ENCODE measurements around the gene ADGRB2.

Gene ADGRB2

GRCh38 chr1:31782421-31783410 lies 18.6 kb upstream of the ADGRB2 start:
- no peak for DNase-seq

- no peak for DNase-seq
Observed at GRCh38 chr1:31781756-31782371, 17.7 kb upstream of the ADGRB2 start.

- no peak for DNase-seq
Observed at GRCh38 chr1:31781138-31781755, 17.1 kb upstream of the ADGRB2 start.

- DNase-seq: no peak
Observed at GRCh38 chr1:31780632-31781031, 16.5 kb upstream of the ADGRB2 start.

GRCh38 chr1:31779687-31780086 lies 15.5 kb upstream of the ADGRB2 start:
- no peak for DNase-seq

GRCh38 chr1:31778763-31779488 lies 14.8 kb upstream of the ADGRB2 start:
- no peak for DNase-seq

GRCh38 chr1:31776516-31776915 lies 12.4 kb upstream of the ADGRB2 start:
- no peak for DNase-seq

GRCh38 chr1:31776032-31776431 lies 11.9 kb upstream of the ADGRB2 start:
- DNase-seq: no peak

GRCh38 chr1:31775210-31775999 lies 11.3 kb upstream of the ADGRB2 start:
- DNase-seq: no peak

GRCh38 chr1:31774495-31774894 lies 10.4 kb upstream of the ADGRB2 start:
- no peak for DNase-seq

- no peak for DNase-seq
Observed at GRCh38 chr1:31773861-31774260, 9.7 kb upstream of the ADGRB2 start.

GRCh38 chr1:31772669-31773248 lies 8.6 kb upstream of the ADGRB2 start:
- no peak for DNase-seq

GRCh38 chr1:31771891-31772668 lies 7.9 kb upstream of the ADGRB2 start:
- DNase-seq: peak; percentile 77

- DNase-seq: no peak
Observed at GRCh38 chr1:31769720-31770390, 5.7 kb upstream of the ADGRB2 start.

- DNase-seq: peak; percentile 57
Observed at GRCh38 chr1:31768939-31769704, 5.0 kb upstream of the ADGRB2 start.

- DNase-seq: no peak
Observed at GRCh38 chr1:31768407-31768907, 4.3 kb upstream of the ADGRB2 start.

GRCh38 chr1:31767225-31767624 lies 3.1 kb upstream of the ADGRB2 start:
- no peak for DNase-seq

- DNase-seq: no peak
Observed at GRCh38 chr1:31765516-31765915, 1.4 kb upstream of the ADGRB2 start.

- no peak for DNase-seq
Observed at GRCh38 chr1:31765041-31765467, 914 bp upstream of the ADGRB2 start.

Data from stimulated activated CD4-positive, alpha-beta T cell treated with anti-CD3 and anti-CD28 coated beads, Interleukin-1b, Interleukin-23, amount 100 ng/mL, for 48 hours (primary cell).